Natural killer cell (primary cell): Measurements from ENCODE around the gene GATD1. TPM values are rescaled to one million over a fixed set of nuclear protein-coding genes. Genes with fewer than 3 reads are reported as not detected.

Experiments used
- ATAC-seq, 3 donors: fragments of 150-1000 bp in 2 of 3; fragments of 200-7000 bp in 1 of 3; cut with Tn5 transposase; 1 replicate in 1 of 3; 2 replicates in 2 of 3; pipeline ENCODE4 v1.10.0; 2021; ENCODE audit warnings: mild to moderate bottlenecking in 2 of 3, moderate library complexity in 2 of 3
- DNase-seq, 2 donors: peaks; one replicate each; pipeline versions ENCODE4 v3.0.0 to v3.0.0-alpha.2; 2013 to 2021; ENCODE audit warnings: mixed read lengths in 1 of 2
- H3K27ac ChIP-seq: one replicate; pipeline ENCODE4 v1.5.1; 2013; ENCODE audit warnings: mild to moderate bottlenecking, low read length
- H3K27me3 ChIP-seq: one replicate; pipeline ENCODE4 v1.6.1; 2013; ENCODE audit warnings: low read length; ENCODE audit not compliant: control insufficient read depth, insufficient read depth
- H3K36me3 ChIP-seq: one replicate; pipeline ENCODE4 v1.6.1; 2013; ENCODE audit warnings: low read length; ENCODE audit not compliant: control insufficient read depth, insufficient read depth
- H3K4me1 ChIP-seq: one replicate; pipeline ENCODE4 v1.6.1; 2013; ENCODE audit warnings: low read length; ENCODE audit not compliant: control insufficient read depth, insufficient read depth
- H3K4me3 ChIP-seq: one replicate; pipeline ENCODE4 v1.5.1; 2013; ENCODE audit warnings: low read length
- H3K9me3 ChIP-seq: one replicate; pipeline ENCODE4 v1.6.1; 2013; ENCODE audit warnings: low read length; ENCODE audit not compliant: control insufficient read depth, insufficient read depth
- H3K27ac Mint-ChIP-seq, 2 donors: one replicate each; pipeline ENCODE4 v1.8.0; 2022; ENCODE audit warnings: mild to moderate bottlenecking in 2 of 2, mixed read lengths in 2 of 2, moderate library complexity in 1 of 2
- H3K27me3 Mint-ChIP-seq, 2 donors: one replicate each; pipeline ENCODE4 v1.8.0; 2022; ENCODE audit warnings: low read depth in 2 of 2, mixed read lengths in 2 of 2
- H3K36me3 Mint-ChIP-seq: one replicate; pipeline ENCODE4 v1.8.0; 2022; ENCODE audit warnings: mixed read lengths
- H3K4me1 Mint-ChIP-seq, 2 donors: one replicate each; pipeline ENCODE4 v1.8.0; 2022; ENCODE audit warnings: mixed read lengths in 2 of 2
- H3K4me3 Mint-ChIP-seq: one replicate; pipeline ENCODE4 v1.8.0; 2022; ENCODE audit warnings: mild to moderate bottlenecking, moderate library complexity, mixed read lengths
- H3K9me3 Mint-ChIP-seq, 2 donors: one replicate each; pipeline ENCODE4 v1.8.0; 2022; ENCODE audit warnings: mixed read lengths in 2 of 2
- WGBS: methylation state at CpG from one replicate; pipeline ENCODE4 v1.1.7; 2013; ENCODE audit warnings: missing lambda C conversion rate; ENCODE audit not compliant: insufficient coverage; 5-methylcytosine and 5-hydroxymethylcytosine counted together
- intact Hi-C: fragments of 100-400 bp; cut with micrococcal nuclease; formaldehyde crosslinking; loops from one replicate; pipeline ENCODE4 v1.14.2; 2022
- total RNA-seq, 4 donors: library from RNA; stranded (reverse); fragments of 120-200 nt in 1 of 4; gene quantifications; one replicate each; pipeline versions ENCODE4 v1.2.3 to v1.2.4, GENCODE V29; 2013 to 2022
- TF ChIP-seq, protein P1 (sequence below): fragments of 200-600 bp; IDR thresholded peaks from one replicate; pipeline ENCODE4 v1.8.0; 2022; ENCODE audit warnings: antibody characterized with exemption

Gene GATD1
- total RNA-seq, 3 donors from 2014 or later (not counting 1 experiment from before 2014, with no cell fraction given): 40.4 to 43.1 (median 42.1) TPM

DNA sequence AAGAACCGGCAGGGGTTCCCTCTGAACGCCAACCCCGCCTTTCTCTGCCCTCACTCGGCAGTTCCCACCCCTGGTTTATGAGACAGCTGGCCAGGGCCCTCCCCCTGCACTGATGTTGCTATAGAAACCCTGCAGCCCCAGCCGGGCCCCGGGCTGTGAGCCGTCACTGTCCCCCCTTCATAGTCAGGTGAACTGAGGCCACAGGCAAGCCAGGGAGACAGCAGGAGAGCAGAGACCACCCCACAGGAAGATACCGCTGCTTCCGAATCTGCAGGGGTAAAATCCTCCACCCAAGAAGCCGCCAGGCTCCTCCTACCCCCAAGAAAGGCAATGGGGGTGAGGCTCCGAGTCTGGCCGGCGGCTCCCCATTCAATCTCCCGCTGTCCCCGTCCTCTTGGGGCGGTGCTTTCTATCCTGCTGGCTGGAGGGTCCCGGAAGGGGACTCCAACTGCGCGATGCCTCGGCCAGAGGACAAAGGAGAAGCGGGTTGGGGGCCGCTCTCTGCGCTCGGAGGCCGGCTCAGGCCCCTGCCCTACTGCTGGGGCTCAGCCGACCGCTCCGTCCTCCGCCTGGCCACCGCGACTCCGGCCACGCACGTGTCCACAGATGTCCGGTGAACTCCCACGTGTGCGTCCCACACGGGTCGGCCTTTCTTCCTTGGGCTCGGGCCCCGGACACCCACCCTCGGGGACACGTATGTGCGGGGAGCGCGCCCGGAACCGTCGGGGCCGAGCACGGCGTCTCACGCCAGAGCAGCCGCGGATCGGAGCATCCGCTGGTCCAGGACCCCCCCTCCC, 20.2 kb upstream of the GATD1 start:
- DNase-seq (peak; percentile 77 to 90), ATAC-seq (peak; percentile 61 to 71 (median 66))
- Histone ChIP-seq H3K36me3 (peaks cover 19% of the 10 kb centered on the region), H3K27me3 (no peaks in the 10 kb centered on the region), H3K27ac (peak overlapping the region; percentile 96), H3K4me1 (peaks cover 36% of the 10 kb centered on the region), H3K9me3 (no peaks in the 10 kb centered on the region), H3K4me3 (peak overlapping the region; percentile 91)
- TF ChIP-seq, protein P1, sequence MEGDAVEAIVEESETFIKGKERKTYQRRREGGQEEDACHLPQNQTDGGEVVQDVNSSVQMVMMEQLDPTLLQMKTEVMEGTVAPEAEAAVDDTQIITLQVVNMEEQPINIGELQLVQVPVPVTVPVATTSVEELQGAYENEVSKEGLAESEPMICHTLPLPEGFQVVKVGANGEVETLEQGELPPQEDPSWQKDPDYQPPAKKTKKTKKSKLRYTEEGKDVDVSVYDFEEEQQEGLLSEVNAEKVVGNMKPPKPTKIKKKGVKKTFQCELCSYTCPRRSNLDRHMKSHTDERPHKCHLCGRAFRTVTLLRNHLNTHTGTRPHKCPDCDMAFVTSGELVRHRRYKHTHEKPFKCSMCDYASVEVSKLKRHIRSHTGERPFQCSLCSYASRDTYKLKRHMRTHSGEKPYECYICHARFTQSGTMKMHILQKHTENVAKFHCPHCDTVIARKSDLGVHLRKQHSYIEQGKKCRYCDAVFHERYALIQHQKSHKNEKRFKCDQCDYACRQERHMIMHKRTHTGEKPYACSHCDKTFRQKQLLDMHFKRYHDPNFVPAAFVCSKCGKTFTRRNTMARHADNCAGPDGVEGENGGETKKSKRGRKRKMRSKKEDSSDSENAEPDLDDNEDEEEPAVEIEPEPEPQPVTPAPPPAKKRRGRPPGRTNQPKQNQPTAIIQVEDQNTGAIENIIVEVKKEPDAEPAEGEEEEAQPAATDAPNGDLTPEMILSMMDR: no peak
- Mint-ChIP-seq H3K4me3 (peak overlapping the region; percentile 95), H3K9me3 (no peaks in the 10 kb centered on the region), H3K36me3 (no peaks in the 10 kb centered on the region), H3K27ac (peak overlapping the region; percentile 93 to 95), H3K27me3 (no peaks in the 10 kb centered on the region), H3K4me1 (peaks cover 0 to 18% of the 10 kb centered on the region in 2 donors)
- intact Hi-C loops: loop anchor here (1.0 kb wide), 1 partner anchor 12 kb away; the partner anchor contains the start of gene RPLP2
- under 1% methylated on average over 57 of the region's 57 CpGs for WGBS

DNA sequence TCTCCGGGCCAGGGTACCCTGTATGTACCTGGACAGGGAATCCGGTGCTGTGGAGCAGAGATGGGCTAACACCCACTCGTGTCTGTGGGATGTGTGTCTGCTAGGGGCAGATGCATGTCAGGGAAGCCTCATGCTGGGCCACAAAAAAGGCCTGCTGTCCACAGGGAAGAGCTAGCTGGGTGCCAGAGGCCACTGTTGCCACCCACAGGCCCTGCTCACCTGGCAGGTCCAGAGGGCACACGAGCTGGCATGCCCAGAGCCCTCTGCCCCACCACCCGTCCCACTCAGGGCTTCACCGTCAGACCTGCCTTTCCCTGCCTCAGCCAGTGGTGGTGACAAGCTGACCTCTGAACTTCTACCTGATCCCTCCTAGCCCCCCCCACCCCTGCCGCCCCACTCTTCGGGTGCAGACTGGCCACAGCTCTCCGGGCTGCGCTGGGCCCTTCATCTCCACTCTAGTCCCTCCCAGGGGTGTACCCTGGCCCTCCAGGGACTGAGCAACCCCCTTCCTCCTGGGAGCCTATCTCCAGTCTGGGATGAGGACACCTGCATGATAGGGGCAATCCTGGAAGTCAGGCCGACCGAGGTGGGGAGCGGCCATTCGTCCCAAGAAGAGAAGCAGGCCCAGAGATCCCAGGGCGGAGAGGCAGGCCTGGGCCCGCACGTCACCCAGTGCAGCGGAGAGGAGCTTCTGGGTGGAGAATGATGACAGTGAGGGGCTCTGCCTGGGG, 19.4 kb upstream of the GATD1 start:
- Histone ChIP-seq H3K4me1 (peaks cover 36% of the 10 kb centered on the region), H3K27me3 (no peaks in the 10 kb centered on the region), H3K4me3 (peak overlapping the region; percentile 91), H3K9me3 (no peaks in the 10 kb centered on the region), H3K27ac (peak overlapping the region; percentile 96), H3K36me3 (peaks cover 21% of the 10 kb centered on the region)
- H3K27ac Mint-ChIP-seq: peak overlapping the region; percentile 93 to 95
- H3K4me1 Mint-ChIP-seq: peaks cover 0 to 18% of the 10 kb centered on the region in 2 donors
- TF ChIP-seq, protein P1: no peak
- no peaks in the 10 kb centered on the region for H3K9me3 Mint-ChIP-seq
- H3K27me3 Mint-ChIP-seq: no peaks in the 10 kb centered on the region
- ATAC-seq (no peak), DNase-seq (no peak)
- WGBS: 27% methylated on average over 18 of the region's 18 CpGs
- H3K4me3 Mint-ChIP-seq: peak overlapping the region; percentile 95
- intact Hi-C loops: loop anchor here (1.0 kb wide), 2 partner anchors 13 to 19 kb away; partner anchors contain the start of genes GATD1 and RPLP2
- H3K36me3 Mint-ChIP-seq: no peaks in the 10 kb centered on the region

DNA sequence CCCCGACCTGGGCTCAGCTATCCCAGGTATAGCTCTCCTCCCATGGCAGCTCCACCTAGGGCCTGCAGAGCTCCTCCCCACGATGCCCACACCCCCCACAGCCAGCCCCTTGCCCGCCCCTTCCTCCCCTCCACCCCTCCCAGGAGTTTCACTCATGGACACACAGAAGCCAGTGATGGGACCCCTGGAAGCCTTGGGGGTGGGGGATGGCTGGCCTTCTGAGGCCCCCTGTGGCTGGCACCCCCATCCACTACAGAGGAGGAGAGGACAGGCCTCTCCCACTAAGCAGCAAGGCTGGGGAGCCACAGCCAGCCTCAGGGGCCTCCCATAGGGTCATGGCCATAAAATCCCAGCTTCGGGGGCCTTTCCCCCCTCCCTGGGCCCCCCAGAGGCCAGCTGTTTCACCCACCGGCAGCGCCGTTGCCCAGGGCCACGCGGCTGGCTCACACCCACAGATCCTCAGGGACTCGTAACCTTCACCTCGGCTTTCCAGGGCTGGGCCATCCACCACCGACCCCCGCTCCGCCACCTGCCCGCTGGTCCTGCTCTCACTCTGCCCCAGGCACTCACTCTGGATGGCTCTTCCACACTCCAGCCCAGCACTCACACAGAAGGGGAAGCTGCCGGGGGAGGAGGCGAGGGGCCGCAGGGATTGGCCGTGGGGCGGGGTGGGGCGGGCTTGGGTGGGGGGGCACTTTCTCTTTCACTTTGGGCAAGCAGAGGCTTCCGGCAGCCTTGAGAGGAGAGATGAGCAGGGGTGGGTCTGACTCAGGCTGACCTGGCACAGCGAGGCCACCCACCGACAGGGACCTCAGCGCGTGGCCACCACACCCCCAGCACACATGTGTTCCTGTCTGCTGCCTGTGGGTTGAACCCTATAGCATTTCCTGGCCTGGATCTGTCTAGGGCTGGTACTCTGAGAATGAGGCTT, 18.6 kb upstream of the GATD1 start:
- H3K27ac ChIP-seq: peak overlapping the region; percentile 96
- DNase-seq: peak; percentile 68 to 91
- H3K4me3 Mint-ChIP-seq: peak overlapping the region; percentile 95
- ATAC-seq: peak; percentile 50 to 67 (median 50)
- H3K9me3 ChIP-seq: no peaks in the 10 kb centered on the region
- peaks cover 36% of the 10 kb centered on the region for H3K4me1 ChIP-seq
- H3K27me3 ChIP-seq: no peaks in the 10 kb centered on the region
- peaks cover 0 to 18% of the 10 kb centered on the region in 2 donors for H3K4me1 Mint-ChIP-seq
- H3K36me3 Mint-ChIP-seq: no peaks in the 10 kb centered on the region
- H3K36me3 ChIP-seq: peaks cover 26% of the 10 kb centered on the region
- no peaks in the 10 kb centered on the region for H3K27me3 Mint-ChIP-seq
- H3K9me3 Mint-ChIP-seq: no peaks in the 10 kb centered on the region
- peak overlapping the region; percentile 93 to 95 for H3K27ac Mint-ChIP-seq
- TF ChIP-seq, protein P1: no peak
- H3K4me3 ChIP-seq: peak overlapping the region; percentile 91
- 2% methylated on average over 23 of the region's 26 CpGs for WGBS
- intact Hi-C loops: loop anchor here (1.0 kb wide), 1 partner anchor 19 kb away; the partner anchor contains the start of gene GATD1
